ENCODE data around the gene ZNF622.
"Not testable (repeated sequence)": the region's sequence is repeated elsewhere in the genome, so short reads cannot be mapped to it uniquely, and the experiment has no call there.

ZNF622 gene

DNA sequence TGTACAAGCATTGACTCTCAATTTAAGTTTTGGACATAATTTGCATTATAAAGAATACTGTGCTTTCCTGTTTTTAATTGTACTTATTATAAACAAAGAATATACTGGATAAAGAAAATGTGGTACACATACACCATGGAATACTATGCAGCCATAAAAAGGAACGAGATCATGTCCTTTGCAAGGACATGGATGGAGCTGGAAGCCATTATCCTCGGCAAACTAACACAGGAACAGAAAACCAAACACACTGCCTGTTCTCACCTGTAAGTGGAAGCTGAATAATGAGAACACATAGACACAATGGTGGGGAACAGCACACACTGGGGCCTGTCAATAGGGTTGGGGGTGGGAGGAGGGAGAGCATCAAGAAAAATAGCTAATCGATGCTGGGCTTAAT lies 10.8 kb upstream of the ZNF622 start:
- not testable (repeated sequence) for H3K4me1 ChIP-seq (ENCODE audit: control insufficient read depth, low read depth, low read length); H3K9me3 ChIP-seq (ENCODE audit: control insufficient read depth, low read depth, low read length); H3K36me3 ChIP-seq (ENCODE audit: control insufficient read depth, low read depth, low read length); H3K27ac ChIP-seq (ENCODE audit: low read length); H3K9ac ChIP-seq (ENCODE audit: low read length); H3K4me3 ChIP-seq (ENCODE audit: low read length); H3K27me3 ChIP-seq (ENCODE audit: control insufficient read depth, insufficient read depth, low read length)

DNA sequence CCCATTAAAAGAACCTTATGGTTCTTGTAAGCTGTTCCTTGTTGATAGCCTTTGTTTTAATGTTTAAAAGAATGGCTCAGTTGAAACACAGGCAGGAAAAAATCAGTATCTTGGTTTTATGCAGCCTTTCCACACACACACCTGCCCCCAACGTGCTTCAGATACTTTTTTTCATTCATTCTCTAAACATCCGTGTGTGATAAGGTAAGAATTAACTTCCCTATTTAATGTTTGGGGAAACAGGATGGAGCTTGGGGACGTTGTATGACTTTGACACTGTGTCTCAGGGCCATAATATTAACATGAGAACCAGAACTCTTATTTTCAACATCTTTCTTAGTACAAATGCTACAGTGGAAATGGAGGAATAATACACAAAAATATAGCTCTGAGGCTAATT lies 5.8 kb upstream of the ZNF622 start:
- H3K9me3 ChIP-seq (ENCODE audit: control insufficient read depth, low read depth, low read length) = no peaks in the 10 kb centered on the region
- H3K4me3 ChIP-seq (ENCODE audit: low read length) = no peak overlapping the region
- H3K4me1 ChIP-seq (ENCODE audit: control insufficient read depth, low read depth, low read length) = no peaks in the 10 kb centered on the region
- no peaks in the 10 kb centered on the region for H3K36me3 ChIP-seq (ENCODE audit: control insufficient read depth, low read depth, low read length)
- no peaks in the 10 kb centered on the region for H3K27me3 ChIP-seq (ENCODE audit: control insufficient read depth, insufficient read depth, low read length)
- H3K27ac ChIP-seq (ENCODE audit: low read length) = no peak overlapping the region
- H3K9ac ChIP-seq (ENCODE audit: low read length) = no peak overlapping the region

DNA sequence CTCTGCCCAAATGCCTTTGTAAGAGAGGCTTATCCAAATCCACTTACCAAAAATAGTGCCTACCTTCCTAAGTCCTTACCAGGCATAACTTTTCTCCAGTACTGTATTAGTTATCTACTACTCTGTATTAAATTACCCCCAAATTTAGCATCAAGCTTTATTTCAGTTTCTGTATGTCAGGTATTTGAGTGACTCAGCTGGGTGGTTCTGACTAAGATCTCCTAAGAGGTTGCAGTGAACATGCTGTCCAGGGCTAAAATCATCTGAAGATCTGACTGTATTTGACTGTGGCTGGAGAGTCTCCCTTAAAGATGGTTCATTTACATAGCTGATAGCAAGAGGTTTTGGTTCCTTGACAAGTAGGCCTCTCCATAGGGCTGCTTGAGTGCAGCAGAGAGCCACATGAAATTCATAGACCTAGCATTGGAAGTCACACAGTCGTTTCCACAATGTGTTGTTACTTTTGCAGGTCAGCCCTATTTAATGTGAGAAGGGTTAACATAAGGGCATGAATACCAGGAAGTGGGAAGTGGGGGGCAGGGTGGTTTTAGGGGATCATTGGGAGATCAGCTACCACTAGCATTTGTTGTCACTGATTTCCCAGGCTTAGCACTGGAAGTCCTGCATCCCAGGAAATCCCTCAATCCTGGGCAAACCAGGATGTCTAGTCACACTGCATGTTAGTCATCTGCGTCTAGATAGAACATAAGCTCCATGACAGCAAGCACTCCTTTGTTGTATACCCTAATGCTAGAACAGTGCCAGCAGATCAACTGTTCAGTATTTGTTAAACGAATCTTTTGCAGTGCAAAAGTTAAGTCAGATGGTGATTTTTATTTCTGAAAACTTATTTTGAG lies 2.0 kb upstream of the ZNF622 start:
- Histone ChIP-seq H3K27me3 (ENCODE audit: control insufficient read depth, insufficient read depth, low read length) (no peaks in the 10 kb centered on the region), H3K27ac (ENCODE audit: low read length) (no peak overlapping the region), H3K4me3 (ENCODE audit: low read length) (peak overlapping the region; percentile 4), H3K4me1 (ENCODE audit: control insufficient read depth, low read depth, low read length) (peaks cover 4% of the 10 kb centered on the region), H3K9me3 (ENCODE audit: control insufficient read depth, low read depth, low read length) (no peaks in the 10 kb centered on the region), H3K36me3 (ENCODE audit: control insufficient read depth, low read depth, low read length) (peaks cover 10% of the 10 kb centered on the region), H3K9ac (ENCODE audit: low read length) (no peak overlapping the region)

DNA sequence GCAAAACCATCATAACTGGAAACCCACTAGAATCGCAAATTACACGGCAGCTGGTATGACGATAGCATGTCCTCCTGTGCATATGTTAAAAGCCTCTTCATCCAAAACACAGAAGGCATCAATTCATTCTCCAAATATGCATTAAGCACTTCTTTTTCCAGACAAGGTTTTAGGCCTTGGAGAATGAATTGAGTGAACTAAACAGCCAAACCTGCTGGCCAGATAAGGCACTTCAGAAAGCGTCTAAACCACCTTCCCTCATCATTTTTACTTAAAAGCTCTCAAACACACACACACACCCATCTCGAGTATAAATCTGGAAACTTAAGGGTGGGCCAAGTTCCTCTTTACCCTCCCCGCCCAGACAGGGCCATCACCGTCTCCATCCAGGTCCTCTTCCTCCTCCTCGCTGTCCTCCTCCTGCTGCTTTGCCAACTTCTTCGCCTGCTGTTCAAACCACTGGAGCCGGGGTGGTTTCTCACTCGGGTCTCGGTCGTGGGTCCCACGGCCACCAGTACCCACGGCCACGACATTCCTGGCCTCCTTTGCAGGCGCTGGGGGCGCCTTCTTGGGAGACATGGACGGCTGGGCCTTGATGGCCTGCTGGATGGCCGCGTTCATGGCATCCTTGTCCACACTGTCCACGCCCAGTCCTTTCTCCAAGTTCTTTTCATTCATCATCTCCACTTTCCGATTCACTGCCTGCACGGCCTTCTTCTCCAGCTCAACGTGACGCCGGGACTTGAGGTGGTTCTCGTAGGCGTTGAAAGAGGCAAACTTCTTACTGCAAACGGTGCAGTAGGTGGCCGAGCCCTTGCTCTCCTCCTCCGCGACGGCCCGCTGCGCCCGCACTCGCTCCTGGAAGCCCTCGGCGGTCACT lies 696 bp downstream of the ZNF622 start:
- Histone ChIP-seq H3K9me3 (ENCODE audit: control insufficient read depth, low read depth, low read length) (no peaks in the 10 kb centered on the region), H3K27me3 (ENCODE audit: control insufficient read depth, insufficient read depth, low read length) (no peaks in the 10 kb centered on the region), H3K4me1 (ENCODE audit: control insufficient read depth, low read depth, low read length) (peaks cover 4% of the 10 kb centered on the region), H3K27ac (ENCODE audit: low read length) (no peak overlapping the region), H3K4me3 (ENCODE audit: low read length) (peak overlapping the region; percentile 96), H3K9ac (ENCODE audit: low read length) (peak overlapping the region; percentile 81), H3K36me3 (ENCODE audit: control insufficient read depth, low read depth, low read length) (peaks cover 30% of the 10 kb centered on the region)

DNA sequence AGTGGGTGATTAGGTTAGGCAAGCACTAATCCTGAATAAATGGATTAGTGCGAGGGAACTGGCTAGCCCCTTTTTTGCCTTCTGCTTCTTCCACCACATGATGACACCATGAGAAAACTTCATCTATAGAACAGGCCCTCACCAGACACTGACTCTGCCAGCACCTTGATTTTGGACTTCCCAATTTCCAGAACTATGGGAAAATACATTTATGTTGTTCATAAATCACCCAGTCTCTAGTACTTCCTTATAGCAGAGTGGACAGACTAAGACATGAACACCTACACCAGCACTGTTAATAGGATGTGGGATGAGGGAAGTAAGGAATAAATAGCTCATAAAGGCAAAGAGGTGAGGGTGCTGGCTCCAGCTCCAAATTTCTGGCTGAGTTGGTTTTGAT lies 1.4 kb downstream of the ZNF622 start:
- Histone ChIP-seq H3K9ac (ENCODE audit: low read length) (no peak overlapping the region), H3K36me3 (ENCODE audit: control insufficient read depth, low read depth, low read length) (peaks cover 34% of the 10 kb centered on the region), H3K4me1 (ENCODE audit: control insufficient read depth, low read depth, low read length) (peaks cover 4% of the 10 kb centered on the region), H3K4me3 (ENCODE audit: low read length) (peak overlapping the region; percentile 96), H3K27ac (ENCODE audit: low read length) (no peak overlapping the region), H3K9me3 (ENCODE audit: control insufficient read depth, low read depth, low read length) (no peaks in the 10 kb centered on the region), H3K27me3 (ENCODE audit: control insufficient read depth, insufficient read depth, low read length) (no peaks in the 10 kb centered on the region)

DNA sequence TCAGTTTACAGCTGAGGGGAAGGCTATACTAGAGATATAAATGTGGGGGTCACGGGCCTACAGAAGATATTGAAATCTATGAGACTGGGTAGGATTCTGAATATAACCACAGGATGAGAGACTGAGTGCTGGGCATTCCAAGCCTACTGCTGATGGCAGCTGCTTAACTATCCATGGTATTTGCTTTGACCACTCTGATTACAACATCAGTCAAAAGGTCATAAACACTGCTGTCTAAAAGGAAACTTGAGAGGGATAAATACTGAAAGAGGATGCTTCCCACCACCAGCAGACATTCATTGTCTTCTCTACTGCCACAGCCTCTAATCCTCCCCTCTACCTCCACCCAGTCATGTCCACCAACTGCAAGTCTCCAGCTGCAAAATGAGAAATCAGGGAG lies 3.8 kb downstream of the ZNF622 start:
- Histone ChIP-seq H3K36me3 (ENCODE audit: control insufficient read depth, low read depth, low read length) (peaks cover 51% of the 10 kb centered on the region), H3K9ac (ENCODE audit: low read length) (no peak overlapping the region), H3K27ac (ENCODE audit: low read length) (no peak overlapping the region), H3K27me3 (ENCODE audit: control insufficient read depth, insufficient read depth, low read length) (no peaks in the 10 kb centered on the region), H3K4me1 (ENCODE audit: control insufficient read depth, low read depth, low read length) (peaks cover 4% of the 10 kb centered on the region), H3K9me3 (ENCODE audit: control insufficient read depth, low read depth, low read length) (no peaks in the 10 kb centered on the region), H3K4me3 (ENCODE audit: low read length) (no peak overlapping the region)

DNA sequence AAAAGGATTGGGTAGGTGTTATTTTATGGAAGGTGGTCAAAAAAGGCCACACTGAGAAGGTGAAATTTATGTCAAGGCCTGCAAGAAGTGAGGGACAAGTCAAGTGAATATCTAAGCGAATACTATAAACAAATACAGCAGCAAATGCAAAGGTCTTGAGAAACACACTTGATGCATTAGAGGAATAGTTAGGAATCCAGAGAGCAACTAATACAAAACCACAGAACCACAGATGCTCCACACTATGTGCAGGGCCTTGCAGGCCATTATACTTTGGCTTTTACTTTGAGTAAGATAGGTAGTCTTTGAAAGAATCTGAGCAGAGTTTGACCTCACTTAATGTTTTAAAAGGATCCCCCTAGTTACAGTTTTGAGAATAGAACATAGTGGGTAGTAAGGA lies 4.6 kb downstream of the ZNF622 start:
- Histone ChIP-seq H3K4me1 (ENCODE audit: control insufficient read depth, low read depth, low read length) (peaks cover 4% of the 10 kb centered on the region), H3K4me3 (ENCODE audit: low read length) (no peak overlapping the region), H3K9ac (ENCODE audit: low read length) (no peak overlapping the region), H3K27me3 (ENCODE audit: control insufficient read depth, insufficient read depth, low read length) (no peaks in the 10 kb centered on the region), H3K27ac (ENCODE audit: low read length) (no peak overlapping the region), H3K9me3 (ENCODE audit: control insufficient read depth, low read depth, low read length) (no peaks in the 10 kb centered on the region), H3K36me3 (ENCODE audit: control insufficient read depth, low read depth, low read length) (peaks cover 51% of the 10 kb centered on the region)

DNA sequence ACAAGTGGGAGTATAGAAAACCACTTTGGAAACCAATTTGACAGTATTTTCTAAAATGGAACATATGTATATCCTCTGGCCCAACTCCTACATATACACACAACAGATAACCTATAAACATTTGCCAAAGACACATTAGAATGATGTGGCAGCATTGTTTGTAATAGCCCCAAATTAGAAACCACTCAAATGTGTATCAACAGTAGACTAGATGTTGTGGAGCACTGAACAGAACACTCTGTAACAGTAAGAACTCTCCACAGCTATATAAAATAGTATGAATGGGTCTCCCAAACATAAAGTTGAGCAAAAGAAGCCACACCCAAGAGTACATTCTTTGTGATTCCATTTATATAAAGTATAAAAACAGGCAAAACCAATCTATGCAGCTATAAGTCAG lies 6.1 kb downstream of the ZNF622 start:
- H3K9me3 ChIP-seq (ENCODE audit: control insufficient read depth, low read depth, low read length) = no peaks in the 10 kb centered on the region
- H3K27me3 ChIP-seq (ENCODE audit: control insufficient read depth, insufficient read depth, low read length) = no peaks in the 10 kb centered on the region
- peaks cover 58% of the 10 kb centered on the region for H3K36me3 ChIP-seq (ENCODE audit: control insufficient read depth, low read depth, low read length)
- no peak overlapping the region for H3K27ac ChIP-seq (ENCODE audit: low read length)
- no peak overlapping the region for H3K4me3 ChIP-seq (ENCODE audit: low read length)
- no peak overlapping the region for H3K9ac ChIP-seq (ENCODE audit: low read length)
- peaks cover 1% of the 10 kb centered on the region for H3K4me1 ChIP-seq (ENCODE audit: control insufficient read depth, low read depth, low read length)

DNA sequence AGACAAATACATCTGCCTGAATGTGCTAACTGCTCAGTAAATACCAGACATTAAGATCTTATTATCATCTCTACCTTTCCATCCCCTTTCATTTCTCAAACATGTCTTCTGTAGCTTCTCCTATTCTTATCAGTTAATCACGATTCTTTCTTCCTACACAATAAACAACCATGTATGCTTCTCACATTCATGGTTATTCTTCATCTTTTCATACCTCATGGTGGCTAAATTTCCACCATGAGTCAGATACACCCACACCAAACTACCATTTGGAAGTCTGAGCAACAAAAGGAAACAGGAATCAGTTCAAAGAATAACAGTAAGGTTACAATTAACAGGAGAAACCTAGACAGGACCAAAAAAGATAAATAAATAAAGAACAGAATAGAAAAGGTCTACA lies 7.7 kb downstream of the ZNF622 start:
- no peak overlapping the region for H3K9ac ChIP-seq (ENCODE audit: low read length)
- no peaks in the 10 kb centered on the region for H3K4me1 ChIP-seq (ENCODE audit: control insufficient read depth, low read depth, low read length)
- H3K4me3 ChIP-seq (ENCODE audit: low read length) = no peak overlapping the region
- no peaks in the 10 kb centered on the region for H3K27me3 ChIP-seq (ENCODE audit: control insufficient read depth, insufficient read depth, low read length)
- no peaks in the 10 kb centered on the region for H3K9me3 ChIP-seq (ENCODE audit: control insufficient read depth, low read depth, low read length)
- H3K27ac ChIP-seq (ENCODE audit: low read length) = no peak overlapping the region
- H3K36me3 ChIP-seq (ENCODE audit: control insufficient read depth, low read depth, low read length) = peaks cover 52% of the 10 kb centered on the region

DNA sequence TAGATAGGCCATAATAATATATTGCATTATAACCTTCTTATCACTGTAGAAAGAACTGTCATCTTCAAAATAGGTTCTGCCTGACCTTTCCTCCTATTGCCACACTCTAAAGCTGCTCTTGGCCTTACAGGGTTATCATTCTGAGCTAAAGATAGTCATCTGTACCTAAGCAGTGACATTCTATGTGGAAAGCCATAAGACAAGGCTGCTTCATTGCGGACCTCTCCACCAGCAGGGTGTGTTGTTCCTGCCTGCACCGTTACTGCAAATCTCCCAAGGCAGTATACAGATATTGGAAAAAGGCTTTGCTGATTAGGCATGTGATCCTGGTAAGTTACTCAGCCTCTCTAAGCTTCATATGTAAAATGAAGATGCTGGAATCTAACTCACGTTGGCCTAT lies 8.1 kb downstream of the ZNF622 start:
- Histone ChIP-seq H3K36me3 (ENCODE audit: control insufficient read depth, low read depth, low read length) (peaks cover 52% of the 10 kb centered on the region), H3K4me1 (ENCODE audit: control insufficient read depth, low read depth, low read length) (no peaks in the 10 kb centered on the region), H3K27me3 (ENCODE audit: control insufficient read depth, insufficient read depth, low read length) (no peaks in the 10 kb centered on the region), H3K27ac (ENCODE audit: low read length) (no peak overlapping the region), H3K9ac (ENCODE audit: low read length) (no peak overlapping the region), H3K9me3 (ENCODE audit: control insufficient read depth, low read depth, low read length) (no peaks in the 10 kb centered on the region), H3K4me3 (ENCODE audit: low read length) (no peak overlapping the region)

DNA sequence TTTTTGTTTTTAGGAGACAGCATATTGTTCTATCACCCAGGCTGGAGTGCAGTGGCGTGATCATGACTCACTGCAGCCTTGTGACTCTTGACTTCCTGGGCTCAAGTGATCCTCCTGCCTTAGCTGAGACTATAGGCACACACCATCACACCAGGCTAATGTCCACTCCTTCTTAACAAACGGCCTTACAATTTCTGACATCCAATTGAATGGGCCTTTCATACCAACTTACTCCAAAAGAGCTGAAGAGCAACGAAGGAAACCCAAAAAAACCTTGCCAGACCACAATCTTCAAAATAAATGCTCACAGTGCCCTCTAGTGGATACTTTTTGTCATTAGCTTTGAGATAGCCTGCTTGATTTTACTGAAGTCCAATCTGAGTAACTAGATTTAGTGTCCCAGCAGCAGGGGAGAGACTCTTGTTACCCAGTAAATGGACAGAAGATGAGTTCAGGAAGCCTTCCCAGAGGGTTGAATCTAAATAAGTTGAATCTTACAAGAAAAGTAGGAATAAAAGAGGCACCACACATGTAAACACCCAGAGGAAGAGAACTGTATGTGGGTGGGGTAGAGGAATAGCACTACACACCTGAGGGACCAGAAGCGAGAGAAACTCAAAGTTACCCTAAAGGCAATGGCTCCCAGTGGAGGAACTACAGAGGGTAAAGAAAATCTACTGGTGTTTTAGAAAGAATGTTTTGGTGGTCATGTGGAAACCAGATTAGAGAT lies 9.3 kb downstream of the ZNF622 start:
- Histone ChIP-seq H3K9me3 (ENCODE audit: control insufficient read depth, low read depth, low read length) (no peaks in the 10 kb centered on the region), H3K27me3 (ENCODE audit: control insufficient read depth, insufficient read depth, low read length) (no peaks in the 10 kb centered on the region), H3K27ac (ENCODE audit: low read length) (no peak overlapping the region), H3K9ac (ENCODE audit: low read length) (no peak overlapping the region), H3K4me1 (ENCODE audit: control insufficient read depth, low read depth, low read length) (no peaks in the 10 kb centered on the region), H3K36me3 (ENCODE audit: control insufficient read depth, low read depth, low read length) (peaks cover 52% of the 10 kb centered on the region), H3K4me3 (ENCODE audit: low read length) (no peak overlapping the region)

Measured in iPS-18a (cell line).